HepG2 (cell line): ENCODE measurements around the gene CDC34. TPM values are rescaled to one million over a fixed set of nuclear protein-coding genes. Genes with fewer than 3 reads are reported as not detected.

Experiments
- AGO2 ChIP-seq: fragments of 200-400 bp; formaldehyde crosslinking; optimal IDR thresholded peaks from 2 replicates; pipeline ENCODE3; 2017; ENCODE audit warnings: mild to moderate bottlenecking, low read depth, low read length, moderate library complexity
- CEBPB ChIP-seq: IDR thresholded peaks from 2 replicates; pipeline ENCODE4 v1.6.1; 2011; ENCODE audit warnings: low read depth, low read length, improper control_type of control experiment, borderline replicate concordance
- GTF2F1 ChIP-seq: fragments of 150-350 bp; IDR thresholded peaks from 2 replicates; pipeline ENCODE4 v1.6.1; 2014; ENCODE audit warnings: low read length
- HES4 ChIP-seq: sonication (generic); formaldehyde crosslinking; IDR thresholded peaks from 2 replicates; pipeline ENCODE4 v1.9.0; 2021; ENCODE audit warnings: mild to moderate bottlenecking, missing genetic modification reagents, borderline replicate concordance
- IRF2 ChIP-seq: IDR thresholded peaks from 2 replicates; pipeline ENCODE4 v1.6.1; 2018; ENCODE audit warnings: missing genetic modification reagents, missing compliant biosample characterization
- JUN ChIP-seq: sonication (generic); formaldehyde crosslinking; IDR thresholded peaks from 2 replicates; pipeline ENCODE4 v1.4.0; 2020; ENCODE audit warnings: mild to moderate bottlenecking, missing genetic modification reagents
- KLF9 ChIP-seq: IDR thresholded peaks from 2 replicates; pipeline ENCODE4 v1.6.1; 2016; ENCODE audit warnings: low read depth
- MEIS2 ChIP-seq: sonication (generic); formaldehyde crosslinking; IDR thresholded peaks from 2 replicates; pipeline ENCODE4 v1.9.0; 2021; ENCODE audit warnings: mild to moderate bottlenecking, missing genetic modification reagents
- PBX2 ChIP-seq: IDR thresholded peaks from 2 replicates; pipeline ENCODE4 v1.6.1; 2016; ENCODE audit warnings: control low read depth
- PHF21A ChIP-seq: sonication (generic); formaldehyde crosslinking; IDR thresholded peaks from 2 replicates; pipeline ENCODE4 v1.5.0; 2020; ENCODE audit warnings: mild to moderate bottlenecking, missing genetic modification reagents
- SKIL ChIP-seq: sonication (generic); formaldehyde crosslinking; IDR thresholded peaks from 2 replicates; pipeline ENCODE4 v1.8.0; 2022; ENCODE audit warnings: missing genetic modification reagents, mild to moderate bottlenecking, moderate library complexity, borderline replicate concordance
- SP2 ChIP-seq: sonication (generic); formaldehyde crosslinking; IDR thresholded peaks from 2 replicates; pipeline ENCODE4 v1.5.1; 2020; ENCODE audit warnings: mild to moderate bottlenecking, missing genetic modification reagents
- TAF15 ChIP-seq: fragments of 200-400 bp; formaldehyde crosslinking; IDR thresholded peaks from one replicate; pipeline ENCODE4 v1.6.1; 2018; ENCODE audit warnings: mild to moderate bottlenecking, low read depth, low read length; ENCODE audit not compliant: poor library complexity, severe bottlenecking
- ZBTB7A ChIP-seq: sonication (generic); formaldehyde crosslinking; IDR thresholded peaks from 2 replicates; pipeline ENCODE4 v1.8.0; 2022; ENCODE audit warnings: mild to moderate bottlenecking, missing genetic modification reagents
- ZNF18 ChIP-seq: sonication (generic); formaldehyde crosslinking; IDR thresholded peaks from 2 replicates; pipeline ENCODE4 v1.8.0; 2022; ENCODE audit warnings: mild to moderate bottlenecking, missing genetic modification reagents; ENCODE audit not compliant: insufficient replicate concordance
- ZNF230 ChIP-seq: sonication (generic); formaldehyde crosslinking; IDR thresholded peaks from 2 replicates; pipeline ENCODE4 v1.4.0; 2020; ENCODE audit warnings: mild to moderate bottlenecking, missing genetic modification reagents
- ZNF260 ChIP-seq: sonication (generic); formaldehyde crosslinking; IDR thresholded peaks from 2 replicates; pipeline ENCODE4 v1.4.0; 2020; ENCODE audit warnings: missing genetic modification reagents, low read depth, mild to moderate bottlenecking, borderline replicate concordance
- ZNF280B ChIP-seq: sonication (generic); formaldehyde crosslinking; IDR thresholded peaks from 2 replicates; pipeline ENCODE4 v1.5.0; 2020; ENCODE audit warnings: missing genetic modification reagents, mild to moderate bottlenecking, borderline replicate concordance
- ZNF414 ChIP-seq: sonication (generic); formaldehyde crosslinking; IDR thresholded peaks from 2 replicates; pipeline ENCODE4 v1.5.0; 2020; ENCODE audit warnings: missing genetic modification reagents
- ZNF558 ChIP-seq: sonication (generic); formaldehyde crosslinking; IDR thresholded peaks from 2 replicates; pipeline ENCODE4 v1.9.0; 2022; ENCODE audit warnings: mild to moderate bottlenecking, missing genetic modification reagents, borderline replicate concordance
- ZNF563 ChIP-seq: sonication (generic); formaldehyde crosslinking; IDR thresholded peaks from 2 replicates; pipeline ENCODE4 v1.8.0; 2022; ENCODE audit warnings: mild to moderate bottlenecking, moderate library complexity, missing genetic modification reagents
- ZNF564 ChIP-seq: sonication (generic); formaldehyde crosslinking; IDR thresholded peaks from 2 replicates; pipeline ENCODE4 v1.8.1; 2023; ENCODE audit warnings: mild to moderate bottlenecking, missing genetic modification reagents
- ZNF766 ChIP-seq: sonication (generic); formaldehyde crosslinking; IDR thresholded peaks from 2 replicates; pipeline ENCODE4 v1.5.0; 2020; ENCODE audit warnings: missing genetic modification reagents, borderline replicate concordance
- ZNF792 ChIP-seq: IDR thresholded peaks from 2 replicates; pipeline ENCODE4 v1.6.1; 2016
- polyA plus RNA-seq, 8 experiments: library from polyadenylated mRNA; depleted of rRNA in 3 of 8; stranded (reverse) in 7 of 8; unstranded in 1 of 8; fragments of >200 nt; fragmentation: Illumina TruSeq in 4 of 8; extraction: Trizol in 4 of 8; gene quantifications; 2 replicates each; pipeline versions ENCODE4 v1.2.1 to v1.2.3, GENCODE V29; 2011 to 2016; ENCODE audit warnings: low read depth in 4 of 8, missing spikeins in 1 of 8, mixed read lengths in 1 of 8; ENCODE audit not compliant: insufficient read depth in 1 of 8
- total RNA-seq, 5 experiments: library from RNA; depleted of rRNA; stranded (reverse); fragments of >200 nt; fragmentation: Illumina TruSeq; extraction: Trizol; gene quantifications; 2 replicates each; pipeline ENCODE4 v1.2.3, GENCODE V29; 2016; ENCODE audit warnings: low read depth in 1 of 5

Gene CDC34
- total and polyA plus RNA-seq, 2 of the 13 experiments (the other 11 are each of a cell fraction or from before 2014, with no cell fraction given) = 138 to 150 TPM

DNA sequence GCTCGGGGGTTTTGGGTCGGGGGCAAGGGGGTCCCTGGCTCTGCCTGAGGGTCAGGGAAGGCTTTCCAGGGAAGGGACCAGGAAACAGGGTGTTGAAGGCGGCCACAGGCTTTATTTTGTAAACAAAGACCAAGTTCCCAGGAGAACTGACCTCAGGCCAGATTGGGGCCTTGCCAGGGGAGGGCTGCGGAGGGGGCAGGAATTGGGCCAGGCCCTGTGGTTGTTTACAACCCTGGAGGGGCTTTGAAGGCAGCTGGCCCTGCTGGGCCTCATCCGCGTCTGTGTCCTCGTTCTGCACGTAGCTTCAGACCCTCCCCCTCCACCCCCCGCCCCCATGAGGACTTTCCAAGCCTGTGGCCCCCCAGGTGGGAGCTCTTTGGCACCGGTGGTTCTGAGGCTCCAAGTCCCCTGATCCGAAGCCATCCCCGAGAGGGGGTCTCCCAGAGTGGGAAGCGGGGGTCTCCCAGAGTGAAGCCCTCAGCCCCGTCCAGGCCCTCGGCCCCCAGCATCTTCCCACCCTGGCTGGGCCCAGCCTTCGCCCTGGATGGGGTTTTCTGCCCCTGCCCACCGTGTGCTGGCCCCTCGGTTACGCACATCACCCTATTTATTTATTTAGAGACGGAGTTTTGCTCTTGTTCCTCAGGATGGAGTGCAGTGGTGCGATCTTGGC, 27.3 kb downstream of the CDC34 start (continued):
- TF ChIP-seq ZNF18 (no peak), ZNF792 (CRISPR knock-in tag) (no peak), ZNF260 (no peak), PBX2 (no peak), GTF2F1 (no peak), SKIL (CRISPR knock-in tag) (peak; percentile 81; the same call in 1 of the 2 replicates), JUN (no peak), ZNF230 (no peak), ZNF563 (CRISPR knock-in tag) (no peak), MEIS2 (CRISPR knock-in tag) (no peak), PHF21A (CRISPR knock-in tag) (peak; percentile 62), SP2 (CRISPR knock-in tag) (no peak), ZNF558 (no peak), AGO2 (no peak), KLF9 (CRISPR knock-in tag) (no peak), HES4 (CRISPR knock-in tag) (no peak), ZBTB7A (peak; percentile 83; the same call in 1 of the 2 replicates), ZNF766 (CRISPR knock-in tag) (no peak), ZNF280B (no peak), ZNF414 (CRISPR knock-in tag) (0 out of 2 replicates have a peak, but pooled peaks have one; percentile 35), TAF15 (no peak), CEBPB (no peak), ZNF564 (no peak), IRF2 (CRISPR knock-in tag) (0 out of 2 replicates have a peak, but pooled peaks have one; percentile 13)
